Activated T-helper 9 cell treated with anti-CD3 and anti-CD28 coated beads, Interleukin-2, amount 50 U/mL, for 16 hours (primary cell): ENCODE data around the gene ZSCAN2.
A peak's percentile ranks its signal among the peaks of the same experiment; 100 is the strongest.
"Not testable (repeated sequence)": the region's sequence is repeated elsewhere in the genome, so short reads cannot be mapped to it uniquely, and the experiment has no call there.

ENCODE experiments used
- DNase-seq: peaks from one replicate; pipeline ENCODE4 v3.0.0-alpha.2; 2020; ENCODE audit warnings: low read depth

The ZSCAN2 gene

DNA sequence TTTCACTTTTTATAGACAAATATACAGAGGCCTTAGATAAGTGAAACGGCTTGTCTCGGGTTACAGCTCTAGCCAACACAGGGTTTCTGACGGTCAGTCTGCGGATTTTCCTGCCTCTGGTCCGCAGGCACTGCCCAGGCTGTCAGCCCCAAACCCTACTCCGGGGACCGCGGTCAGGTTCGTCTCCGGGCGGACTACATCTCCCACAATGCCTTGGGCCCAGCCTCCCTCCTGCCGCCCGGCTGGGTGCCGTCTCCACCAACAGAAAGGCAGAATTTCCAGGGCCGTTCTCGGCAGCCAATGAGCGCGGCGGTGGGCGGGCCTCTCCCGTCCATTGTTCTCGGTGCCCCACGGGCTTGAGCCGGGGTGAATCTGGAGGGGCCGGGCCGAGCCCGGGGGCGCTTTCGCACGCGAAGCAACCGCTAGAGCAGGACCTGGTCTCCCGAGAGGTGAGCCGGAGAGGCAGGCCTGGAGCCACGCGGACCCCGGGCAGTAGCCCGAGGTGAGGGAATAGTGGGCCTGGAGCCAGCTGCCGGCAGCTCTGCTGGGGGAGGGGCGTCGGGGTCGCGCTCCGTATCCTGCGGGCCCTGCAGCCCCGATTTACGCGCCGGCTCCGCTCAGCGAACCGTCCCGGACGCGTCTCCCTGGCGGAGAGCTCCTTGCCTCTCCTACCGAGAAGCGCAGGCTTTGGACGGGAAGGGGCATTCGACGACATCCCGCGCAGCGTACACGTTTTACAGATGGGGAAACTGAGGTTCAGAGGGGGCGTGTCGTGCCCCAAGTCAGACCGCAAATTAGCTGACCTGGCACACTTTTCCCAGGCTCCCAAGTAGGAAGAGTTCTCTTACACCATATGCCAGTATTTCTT lies at the start of gene ZSCAN2:
ZSCAN2 (plus strand) TSS at position 323 of the 868 bp plus-strand sequence. CDS start 2,919 bp downstream, outside the sequence.
- DNase-seq, result peak; percentile 91

DNA sequence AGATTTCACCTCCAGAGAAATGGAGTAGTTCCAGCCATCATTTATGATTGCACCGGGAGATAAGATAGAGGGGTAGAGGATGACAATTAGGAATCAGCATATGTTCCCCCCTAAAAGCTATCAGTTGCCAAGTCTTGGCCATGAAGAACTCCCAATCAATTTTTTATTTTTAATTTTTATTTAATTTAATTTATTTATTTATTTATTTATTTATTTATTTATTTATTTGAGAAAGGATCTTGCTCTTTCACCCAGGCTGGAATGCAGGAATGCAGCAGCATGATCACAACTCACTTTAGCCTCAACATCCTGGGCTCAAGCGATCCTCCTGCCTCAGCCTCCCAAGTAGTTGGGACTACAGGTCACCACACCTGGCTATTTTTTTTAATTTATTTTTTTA lies 49.2 kb upstream of the ZSCAN2 start:
- not testable (repeated sequence) for DNase-seq

DNA sequence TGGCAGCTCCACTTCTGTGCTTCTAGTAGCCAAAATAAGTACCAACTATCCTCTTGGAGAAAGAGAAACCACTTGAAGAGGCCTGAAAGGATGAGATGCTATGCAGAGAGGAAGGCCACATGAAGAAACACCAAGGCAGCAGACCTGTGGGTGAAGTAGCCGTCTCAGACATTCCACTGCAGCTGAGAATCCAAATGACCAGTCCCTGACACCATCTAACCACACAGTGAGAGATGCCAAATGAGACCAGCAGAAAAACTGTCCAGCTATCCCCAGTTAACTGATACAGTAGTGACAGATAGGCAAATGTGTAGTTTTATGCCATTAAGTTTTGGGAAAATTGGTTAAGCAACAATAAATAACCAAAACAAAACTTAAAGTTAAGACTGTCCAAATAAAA lies 47.9 kb upstream of the ZSCAN2 start:
- no peak for DNase-seq

DNA sequence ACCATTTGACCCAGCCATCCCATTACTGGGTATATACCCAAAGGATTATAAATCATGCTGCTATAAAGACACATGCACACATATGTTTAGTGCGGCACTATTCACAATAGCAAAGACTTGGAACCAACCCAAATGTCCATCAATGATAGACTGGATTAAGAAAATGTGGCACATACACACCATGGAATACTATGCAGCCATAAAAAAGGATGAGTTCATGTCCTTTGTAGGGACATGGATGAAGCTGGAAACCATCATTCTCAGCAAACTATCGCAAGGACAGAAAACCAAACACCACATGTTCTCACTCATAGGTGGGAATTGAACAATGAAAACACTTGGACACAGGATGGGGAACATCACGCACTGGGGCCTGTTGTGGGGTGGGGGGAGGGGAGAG lies 44.1 kb upstream of the ZSCAN2 start:
- not testable (repeated sequence) for DNase-seq

DNA sequence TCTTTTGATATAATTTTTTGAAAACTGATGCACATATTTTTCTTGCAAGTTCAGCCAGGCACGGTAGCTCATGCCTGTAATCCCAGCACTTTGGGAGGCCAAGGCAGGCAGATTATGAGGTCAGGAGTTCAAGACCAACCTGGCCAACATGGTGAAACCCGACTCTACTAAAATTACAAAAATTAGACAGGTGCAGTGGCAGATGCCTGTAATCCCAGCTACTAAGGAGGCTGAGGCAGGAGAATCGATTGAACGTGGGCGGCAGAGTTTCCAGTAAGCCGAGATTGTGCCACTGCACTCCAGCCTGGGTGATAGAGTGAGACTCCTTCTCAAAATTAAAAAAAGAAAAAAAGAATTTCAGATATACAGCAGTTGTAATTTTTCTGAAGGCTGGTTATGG lies 32.8 kb upstream of the ZSCAN2 start:
- DNase-seq, result not testable (repeated sequence)

DNA sequence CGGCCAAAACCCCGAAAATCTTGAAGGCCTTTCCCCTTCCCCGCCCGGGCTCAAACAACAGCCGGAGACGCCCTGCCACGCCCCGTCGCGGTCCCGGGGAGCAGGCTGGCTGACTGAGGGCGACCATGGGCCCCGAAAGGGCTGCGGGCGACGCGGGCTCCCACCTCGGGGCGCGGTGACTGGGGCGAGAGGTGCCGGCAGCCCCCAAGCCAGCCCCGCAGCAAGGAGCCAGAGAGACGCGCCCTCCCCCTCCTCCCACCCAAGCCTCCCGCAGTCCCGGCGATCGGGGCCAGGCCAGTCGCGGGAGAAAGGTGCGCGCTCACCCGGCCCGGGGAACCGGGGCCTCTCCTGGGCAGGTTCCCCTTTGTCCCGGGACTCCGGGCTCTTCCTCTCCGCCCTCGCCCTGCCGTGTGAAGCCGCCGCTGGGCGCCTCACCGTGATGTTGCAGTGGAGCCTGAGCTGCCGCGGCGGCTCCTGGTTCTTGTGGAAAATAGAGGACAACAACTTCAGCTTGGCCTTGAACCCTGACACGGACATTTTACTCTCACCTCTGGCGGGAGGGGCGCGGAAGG lies 30.6 kb upstream of the ZSCAN2 start:
- peak; percentile 44 for DNase-seq

DNA sequence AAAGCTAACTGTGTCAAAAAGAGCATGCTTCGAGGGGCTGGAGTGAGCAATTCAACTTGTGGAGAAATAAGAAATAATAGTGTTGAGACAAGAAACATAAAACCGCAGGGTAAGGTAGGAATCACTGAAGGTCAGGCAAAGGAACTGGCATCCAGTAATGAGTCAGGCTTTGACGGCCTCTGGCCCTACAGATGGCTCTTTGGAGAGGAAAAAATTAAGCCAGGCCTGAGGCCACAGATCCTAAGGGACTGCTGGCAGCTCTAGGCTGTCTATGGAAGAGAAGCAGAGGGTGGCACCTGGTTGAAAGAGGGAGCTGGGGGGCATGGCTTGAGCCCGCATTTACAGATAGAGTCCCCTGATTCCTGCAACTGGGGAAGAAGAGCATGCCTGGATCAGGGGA lies 28.6 kb upstream of the ZSCAN2 start:
- DNase-seq, result no peak

DNA sequence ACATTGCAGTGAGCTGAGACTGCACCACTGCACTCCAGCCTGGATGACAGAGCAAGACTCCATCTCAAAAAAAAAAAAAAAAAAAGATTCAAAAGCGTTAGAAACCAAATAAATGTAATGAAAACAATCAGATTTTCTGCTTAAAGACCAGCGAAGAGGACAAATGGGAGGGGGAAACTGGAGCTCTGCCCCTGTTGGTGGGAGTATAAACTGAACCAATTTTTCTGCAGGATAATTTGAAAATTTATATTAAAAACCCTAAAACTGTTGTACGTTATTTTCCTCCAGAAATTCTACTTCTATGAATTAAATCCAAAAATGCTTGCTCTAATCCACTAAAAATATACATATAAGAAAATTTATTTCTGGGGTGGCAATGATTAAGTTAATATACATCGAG lies 25.3 kb upstream of the ZSCAN2 start:
- no peak for DNase-seq

DNA sequence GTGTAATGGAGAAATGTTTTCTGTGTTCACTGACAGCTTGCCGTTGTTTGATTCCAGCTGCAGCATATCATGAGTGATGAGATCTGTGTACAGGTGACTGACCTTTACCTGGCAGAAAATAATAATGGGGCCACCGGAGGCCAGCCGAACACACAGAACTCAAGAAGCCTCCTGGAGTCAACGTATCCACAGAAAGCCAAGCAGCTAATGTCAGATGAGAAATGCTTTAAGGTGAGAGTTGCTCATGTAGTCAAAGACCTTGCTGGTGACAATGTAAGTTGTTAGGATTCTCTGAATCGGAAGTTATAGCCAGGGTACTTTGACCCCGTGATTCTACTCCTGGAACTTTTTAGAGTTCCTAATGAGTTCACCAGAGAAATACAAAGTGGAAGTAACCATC lies 22.9 kb upstream of the ZSCAN2 start:
- not testable (repeated sequence) for DNase-seq

DNA sequence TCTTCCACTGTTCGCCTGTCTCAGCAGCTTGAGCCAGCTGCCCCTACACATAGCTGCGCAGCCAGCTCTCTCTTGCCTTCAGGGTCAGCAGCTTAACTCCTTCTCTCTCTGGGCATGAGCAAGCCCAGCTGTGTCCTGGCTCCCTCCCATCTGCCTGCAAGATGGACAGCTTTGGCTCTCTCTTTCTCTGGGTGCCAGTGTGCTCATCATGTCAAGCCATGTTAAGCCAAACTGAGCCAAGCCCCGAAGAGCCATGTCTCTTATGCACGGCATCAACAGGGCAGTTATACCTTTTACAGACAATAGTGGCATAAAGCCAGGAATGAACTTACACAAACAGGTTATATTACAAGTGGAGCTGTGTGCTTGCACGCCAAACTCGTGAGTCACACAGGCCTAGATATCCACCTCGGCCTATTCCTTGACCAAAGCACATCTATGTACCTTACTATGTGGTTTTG lies 21.5 kb upstream of the ZSCAN2 start:
- DNase-seq, result not testable (repeated sequence)

DNA sequence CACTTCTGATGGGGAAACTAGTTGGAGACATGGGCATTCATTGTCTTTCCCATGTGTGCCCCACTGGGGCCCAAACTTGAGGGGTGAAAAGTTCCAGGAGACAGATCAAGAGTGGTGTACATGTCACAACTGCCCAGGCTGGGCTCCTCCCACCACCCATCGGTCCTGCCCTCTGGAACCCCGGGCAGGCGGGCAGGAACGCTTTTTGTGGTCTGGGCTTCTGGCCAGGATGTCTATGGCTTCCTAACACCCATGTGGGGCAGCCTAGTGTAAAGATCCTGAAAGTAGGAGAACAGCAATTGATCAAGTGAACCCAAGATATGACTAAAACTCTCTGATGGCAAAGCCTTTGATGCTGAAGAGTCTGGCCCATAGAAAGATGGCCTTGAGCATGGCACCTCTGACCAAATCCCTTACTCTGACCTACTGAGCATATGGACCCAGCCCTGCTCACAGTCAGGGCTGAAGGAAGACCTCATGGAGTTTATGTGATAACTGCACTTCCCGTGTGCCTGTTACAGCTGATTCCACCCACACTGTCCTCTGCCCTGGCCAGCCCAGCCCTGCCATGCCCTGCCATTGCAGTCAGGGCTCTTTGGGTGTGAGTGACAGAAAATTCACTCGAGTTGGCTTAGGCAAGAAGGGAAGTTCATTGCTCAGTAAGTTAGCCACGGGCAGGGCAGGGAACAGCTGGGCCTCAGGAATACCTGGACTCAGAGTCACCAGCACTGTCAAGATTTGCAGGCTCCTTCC lies 19.0 kb upstream of the ZSCAN2 start:
- DNase-seq, result not testable (repeated sequence)

DNA sequence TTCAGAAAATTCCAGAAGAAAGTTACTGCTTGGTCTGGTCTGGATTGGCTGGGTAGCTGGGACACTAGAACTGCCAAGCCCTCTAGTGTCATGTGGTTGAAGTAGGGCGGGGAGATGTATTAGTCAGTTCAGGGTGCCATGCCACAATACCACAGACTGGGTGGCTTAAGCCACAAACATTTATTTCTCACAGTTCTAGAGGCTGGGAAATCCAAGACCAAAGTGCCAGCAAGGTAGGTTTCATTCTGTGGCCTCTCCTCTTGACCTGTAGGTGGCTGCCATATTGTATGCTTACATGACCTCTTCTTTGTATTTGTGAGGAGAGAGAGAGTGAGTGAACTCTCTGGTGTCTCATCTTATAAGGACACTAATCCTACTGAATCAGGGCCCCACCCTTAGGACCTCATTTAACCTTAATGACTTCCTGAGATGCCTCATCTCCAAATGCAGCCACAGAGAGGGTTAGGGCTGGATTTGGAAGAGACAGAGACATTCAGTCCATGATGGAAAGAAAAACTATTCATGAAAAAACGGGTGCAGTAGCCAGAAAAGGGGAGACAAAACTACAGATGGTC lies 18.1 kb upstream of the ZSCAN2 start:
- no peak for DNase-seq

DNA sequence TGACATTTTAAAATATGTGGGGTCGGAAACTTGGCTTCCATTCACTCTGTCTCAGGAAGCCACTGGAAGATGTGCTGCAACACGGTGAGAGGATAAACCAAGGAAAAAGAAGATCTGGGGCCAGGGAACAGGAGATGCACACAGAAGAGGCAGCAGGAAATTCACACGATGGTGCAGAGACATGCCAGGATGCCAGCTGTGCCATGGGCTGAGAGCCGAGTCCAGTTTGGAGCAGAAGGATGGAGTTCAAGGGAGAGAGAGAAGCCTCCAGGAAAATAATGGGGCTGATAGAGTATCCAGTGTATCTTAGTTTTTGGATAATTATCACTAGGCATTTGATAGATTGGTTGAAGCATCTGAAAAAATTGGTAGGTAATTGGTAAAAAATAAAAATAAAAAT lies 16.9 kb upstream of the ZSCAN2 start:
- not testable (repeated sequence) for DNase-seq

DNA sequence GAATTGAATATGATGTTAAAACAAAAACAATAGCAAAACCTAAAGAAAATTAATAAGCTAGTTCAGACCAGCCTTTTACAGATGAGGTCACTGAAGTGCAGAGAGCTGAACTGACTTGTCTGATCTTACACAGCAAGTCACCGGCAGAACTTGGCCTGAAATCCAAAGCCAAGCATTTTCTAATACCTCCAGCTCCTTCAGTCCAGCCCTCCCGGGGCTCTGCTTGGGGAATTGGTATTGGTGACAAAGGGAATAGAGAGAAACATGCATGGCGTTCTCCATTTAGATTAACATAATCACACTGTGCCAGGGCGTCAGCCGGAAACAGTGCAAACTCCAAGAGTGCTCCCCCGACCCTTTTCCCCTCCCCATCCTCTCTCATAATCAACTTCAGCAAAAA lies 14.1 kb upstream of the ZSCAN2 start:
- no peak for DNase-seq

DNA sequence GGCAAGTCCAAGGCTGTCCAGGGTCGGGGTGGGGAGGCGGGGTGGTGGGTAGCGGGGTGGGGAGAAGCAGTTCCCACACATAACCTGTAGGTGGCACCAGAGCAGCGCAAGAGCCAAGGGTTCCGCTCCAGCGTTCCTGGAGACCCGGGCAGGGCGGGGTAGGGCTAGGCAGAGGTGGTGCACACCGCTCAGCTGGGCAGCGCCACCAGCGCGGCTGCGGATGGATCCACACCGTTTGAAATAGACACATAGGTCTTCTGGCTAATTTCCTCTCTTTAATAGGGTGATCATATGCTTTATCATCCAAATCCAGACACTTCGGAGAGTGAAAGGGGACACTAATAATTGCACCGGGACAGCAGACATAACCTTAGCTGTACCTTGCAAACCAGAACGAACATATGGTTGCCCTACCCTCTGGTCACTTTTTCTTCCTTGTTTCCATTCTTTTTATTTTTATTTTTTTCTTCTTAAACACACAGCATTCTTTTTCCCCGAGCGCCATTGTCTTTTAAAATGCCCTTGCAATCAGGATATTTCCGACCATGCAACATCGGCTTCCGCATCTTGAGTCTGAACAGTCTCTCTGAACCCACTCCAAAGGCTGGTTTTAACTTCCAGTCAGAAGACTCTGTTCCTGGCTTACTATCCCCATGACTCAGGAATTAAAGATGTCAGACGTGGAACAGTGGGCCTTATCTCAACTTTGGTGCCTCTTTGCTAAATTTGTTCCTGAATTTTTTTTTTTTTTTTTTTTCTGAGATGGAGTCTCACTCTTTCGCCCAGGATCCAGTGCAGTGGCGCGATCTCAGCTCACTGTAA lies 12.5 kb upstream of the ZSCAN2 start:
- peak; percentile 79 for DNase-seq

DNA sequence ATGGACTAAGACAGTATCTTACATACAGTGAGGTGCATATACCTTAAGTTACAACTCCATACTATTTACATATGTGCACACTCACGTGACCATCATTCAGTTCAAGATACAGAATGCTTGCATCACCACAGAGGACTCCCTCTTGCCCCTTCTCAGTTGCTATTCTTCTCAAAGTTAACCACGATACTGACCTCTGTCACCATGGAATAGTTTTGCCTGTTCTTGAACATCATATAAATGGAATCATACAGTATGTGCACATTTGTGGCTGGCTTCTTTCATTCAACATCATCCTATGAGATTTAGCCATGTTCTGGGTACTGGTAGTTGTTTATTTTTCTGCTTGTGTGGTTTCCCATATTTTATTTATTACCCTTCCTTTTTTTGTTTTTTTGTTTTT lies 10.4 kb upstream of the ZSCAN2 start:
- no peak for DNase-seq

DNA sequence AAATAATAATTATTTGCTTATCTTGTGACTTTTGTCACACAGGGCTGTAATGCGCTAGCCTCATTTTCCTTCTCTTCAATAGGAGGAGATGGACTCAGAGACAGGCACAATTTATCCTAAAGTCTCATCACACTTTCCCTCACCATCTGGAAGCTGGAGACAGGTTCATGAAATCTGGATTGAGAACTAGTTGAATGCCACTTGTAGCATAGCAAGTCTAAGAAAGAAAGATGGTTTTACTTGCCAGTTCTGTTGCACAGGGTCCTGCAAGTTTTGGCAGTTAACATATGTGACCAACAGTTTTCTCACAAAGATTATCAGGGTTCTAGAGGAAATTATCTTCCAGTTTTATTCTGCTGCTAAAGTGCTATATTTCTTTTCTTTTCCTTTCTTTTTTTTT lies 9.0 kb upstream of the ZSCAN2 start:
- no peak for DNase-seq

DNA sequence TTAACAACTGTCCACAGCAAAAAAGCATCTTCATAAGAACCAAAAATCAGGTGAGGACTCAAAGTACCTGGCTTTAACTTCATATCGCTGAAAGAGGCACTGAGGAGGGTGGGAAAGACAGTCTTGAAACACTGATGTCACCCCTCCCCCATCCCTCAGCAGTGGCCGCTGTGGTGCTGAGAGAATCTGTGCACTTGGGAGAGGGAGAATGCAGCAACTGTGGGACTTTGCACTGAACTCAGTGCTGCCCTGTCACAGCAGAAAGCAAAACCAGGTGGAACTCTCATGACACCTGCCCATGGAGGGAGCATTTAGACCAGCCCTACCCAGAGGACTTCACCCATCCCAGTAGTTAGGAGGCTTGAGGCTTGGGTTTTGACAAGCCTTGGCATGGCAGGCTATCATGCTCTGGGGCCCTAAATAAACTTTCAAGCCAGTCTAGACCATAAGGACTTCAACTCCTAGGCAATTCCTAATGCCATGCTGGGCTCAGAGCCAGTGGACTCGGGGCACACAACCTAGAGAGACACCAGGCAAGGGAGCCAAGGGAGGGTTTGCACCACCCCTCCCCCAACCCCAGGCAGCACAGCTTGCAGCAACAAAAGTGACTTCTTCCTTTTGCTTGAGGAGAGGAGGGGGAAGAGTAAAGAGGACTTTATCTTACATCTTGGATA lies 6.1 kb upstream of the ZSCAN2 start:
- DNase-seq, result no peak

DNA sequence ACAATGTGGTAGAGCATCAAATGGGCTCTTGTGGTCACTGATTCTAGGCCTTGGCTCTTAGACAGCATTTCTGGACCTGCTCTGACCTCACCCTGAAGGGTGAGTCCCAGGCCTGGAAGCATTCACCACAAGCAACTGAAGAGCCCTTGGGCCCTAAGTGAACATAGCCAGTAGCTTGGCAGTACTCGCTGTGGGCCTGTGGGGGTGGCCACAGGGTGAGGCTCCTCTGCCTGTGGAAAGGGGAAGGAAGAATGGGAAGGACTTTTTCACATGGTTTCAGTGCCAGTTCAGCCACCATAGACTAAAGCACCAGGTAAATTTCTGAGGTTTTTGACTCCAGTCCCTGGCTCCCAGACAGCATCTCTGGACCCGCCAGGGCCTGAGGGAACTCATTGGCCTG lies 5.1 kb upstream of the ZSCAN2 start:
- DNase-seq, result no peak

DNA sequence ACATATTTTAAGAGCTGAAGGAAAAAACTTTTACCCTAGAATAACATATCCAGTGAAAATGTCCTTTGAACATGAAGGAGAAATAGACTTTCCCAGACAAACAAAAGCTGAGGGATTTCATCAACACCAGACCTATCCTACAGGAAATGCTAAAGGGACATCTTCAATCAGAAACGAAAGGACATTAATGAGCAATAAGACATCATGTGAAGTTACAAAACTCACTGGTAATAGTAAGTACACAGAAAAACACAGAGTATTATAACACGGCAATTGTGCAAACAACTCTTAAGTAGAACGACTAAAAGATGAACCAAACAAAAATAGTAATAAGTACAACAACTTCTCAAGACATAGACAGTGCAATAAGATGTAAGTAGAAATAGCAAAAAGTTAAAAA lies 3.5 kb upstream of the ZSCAN2 start:
- DNase-seq, result no peak

DNA sequence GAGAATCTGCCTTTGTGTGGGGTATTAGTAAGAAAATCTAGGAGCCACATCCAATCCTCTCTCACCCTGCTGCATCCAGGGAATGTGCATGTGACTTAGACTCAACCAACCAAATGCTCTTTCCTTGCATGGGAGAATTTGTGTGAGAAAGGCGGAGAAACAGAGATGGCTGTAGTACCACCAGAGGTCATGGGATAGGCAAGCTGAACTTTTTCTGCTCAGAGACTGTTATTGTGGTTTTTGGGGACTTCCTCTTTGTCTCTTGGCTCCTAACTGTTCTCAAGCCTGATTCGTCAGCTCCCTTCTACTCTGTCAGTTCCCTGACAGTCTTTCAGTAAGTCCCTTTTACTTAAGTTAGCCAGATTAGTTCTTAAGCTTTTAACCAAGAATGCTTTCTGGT lies 2.6 kb upstream of the ZSCAN2 start:
- DNase-seq, result no peak
